ENCODE data around the gene POP4.
"Not testable (repeated sequence)": the region's sequence is repeated elsewhere in the genome, so short reads cannot be mapped to it uniquely, and the experiment has no call there.

The POP4 gene, protein sequence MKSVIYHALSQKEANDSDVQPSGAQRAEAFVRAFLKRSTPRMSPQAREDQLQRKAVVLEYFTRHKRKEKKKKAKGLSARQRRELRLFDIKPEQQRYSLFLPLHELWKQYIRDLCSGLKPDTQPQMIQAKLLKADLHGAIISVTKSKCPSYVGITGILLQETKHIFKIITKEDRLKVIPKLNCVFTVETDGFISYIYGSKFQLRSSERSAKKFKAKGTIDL

DNA sequence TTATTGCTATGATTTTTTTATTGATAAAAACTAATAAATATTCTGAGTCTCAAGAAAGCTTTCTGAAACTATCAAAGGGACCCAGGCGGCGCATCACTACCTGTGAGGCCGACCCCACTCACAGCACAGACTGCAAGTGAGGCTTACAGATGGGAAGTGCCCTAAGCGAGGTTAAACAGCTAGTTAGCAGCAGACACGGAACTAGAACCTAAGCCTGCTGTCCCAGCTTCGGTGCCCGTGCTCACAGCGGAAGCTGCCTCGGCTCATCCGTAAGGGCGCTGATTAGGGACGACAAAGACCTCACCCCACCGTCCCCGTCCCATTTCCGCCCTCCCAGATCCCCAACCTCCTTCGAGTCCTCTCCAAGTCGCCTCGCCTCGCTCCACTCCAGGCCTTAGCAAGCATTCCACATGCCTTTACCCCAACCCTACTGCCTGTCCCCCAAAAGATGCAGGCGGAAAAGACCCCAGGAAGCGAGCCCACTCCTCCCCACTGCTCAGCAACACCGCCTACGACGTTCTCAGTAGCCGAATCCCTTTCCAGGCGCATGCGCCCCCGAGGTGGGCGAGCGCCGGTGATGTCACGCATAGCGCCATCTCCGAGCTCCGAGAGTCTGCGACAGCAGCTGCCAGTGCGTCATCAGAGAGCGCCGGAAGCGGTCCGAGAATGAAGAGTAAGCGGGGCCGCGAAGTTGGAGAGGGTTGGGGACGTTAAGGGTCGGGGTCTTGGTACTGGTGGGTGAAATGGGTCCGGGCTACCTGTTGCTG, at the start of gene POP4:
POP4 (plus strand) TSS at position 631 of the 767 bp plus-strand sequence; CDS start at position 667, 36 bp downstream.
- peak within 1 kb of the TSS; percentile 84 for H3K4me3 ChIP-seq (ENCODE audit: low read depth, low read length)
- TF ChIP-seq, protein P1, sequence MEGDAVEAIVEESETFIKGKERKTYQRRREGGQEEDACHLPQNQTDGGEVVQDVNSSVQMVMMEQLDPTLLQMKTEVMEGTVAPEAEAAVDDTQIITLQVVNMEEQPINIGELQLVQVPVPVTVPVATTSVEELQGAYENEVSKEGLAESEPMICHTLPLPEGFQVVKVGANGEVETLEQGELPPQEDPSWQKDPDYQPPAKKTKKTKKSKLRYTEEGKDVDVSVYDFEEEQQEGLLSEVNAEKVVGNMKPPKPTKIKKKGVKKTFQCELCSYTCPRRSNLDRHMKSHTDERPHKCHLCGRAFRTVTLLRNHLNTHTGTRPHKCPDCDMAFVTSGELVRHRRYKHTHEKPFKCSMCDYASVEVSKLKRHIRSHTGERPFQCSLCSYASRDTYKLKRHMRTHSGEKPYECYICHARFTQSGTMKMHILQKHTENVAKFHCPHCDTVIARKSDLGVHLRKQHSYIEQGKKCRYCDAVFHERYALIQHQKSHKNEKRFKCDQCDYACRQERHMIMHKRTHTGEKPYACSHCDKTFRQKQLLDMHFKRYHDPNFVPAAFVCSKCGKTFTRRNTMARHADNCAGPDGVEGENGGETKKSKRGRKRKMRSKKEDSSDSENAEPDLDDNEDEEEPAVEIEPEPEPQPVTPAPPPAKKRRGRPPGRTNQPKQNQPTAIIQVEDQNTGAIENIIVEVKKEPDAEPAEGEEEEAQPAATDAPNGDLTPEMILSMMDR (IDR thresholded peaks at IDR 0.05; ENCODE audit: low read depth, low read length, missing control alignments) = no peak
- peak; percentile 89 for DNase-seq (ENCODE audit: low read depth)

- DNase-seq (ENCODE audit: low read depth); H3K4me3 ChIP-seq (ENCODE audit: low read depth, low read length): not testable (repeated sequence)
These were observed 47.0 kb upstream of the POP4 start for GRCh38 chr19:29559110-29559509.

DNA sequence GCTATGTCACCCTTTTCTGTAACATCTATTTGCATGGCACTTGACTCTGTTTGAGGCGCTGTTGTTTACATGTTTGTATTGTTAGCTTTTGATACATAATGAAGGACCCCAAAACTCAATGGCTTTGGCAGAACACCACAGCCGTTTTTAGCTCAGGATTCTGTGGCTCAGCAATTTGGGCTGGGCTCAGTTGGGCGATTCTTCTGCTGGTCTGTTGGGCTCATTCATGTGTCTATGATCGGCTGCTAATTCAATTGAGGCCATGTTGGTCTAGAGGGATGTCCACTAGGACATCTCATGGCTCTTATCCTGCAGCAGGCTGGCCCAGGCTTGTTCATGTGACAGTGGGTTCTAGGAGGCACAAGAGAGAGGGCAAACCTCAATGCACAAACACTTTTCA, 46.3 kb upstream of the POP4 start:
- TF ChIP-seq, protein P1 (IDR thresholded peaks at IDR 0.05; ENCODE audit: low read depth, low read length, missing control alignments) = no peak
- H3K4me3 ChIP-seq (ENCODE audit: low read depth, low read length) = no peak overlapping the region
- DNase-seq (ENCODE audit: low read depth) = no peak

DNA sequence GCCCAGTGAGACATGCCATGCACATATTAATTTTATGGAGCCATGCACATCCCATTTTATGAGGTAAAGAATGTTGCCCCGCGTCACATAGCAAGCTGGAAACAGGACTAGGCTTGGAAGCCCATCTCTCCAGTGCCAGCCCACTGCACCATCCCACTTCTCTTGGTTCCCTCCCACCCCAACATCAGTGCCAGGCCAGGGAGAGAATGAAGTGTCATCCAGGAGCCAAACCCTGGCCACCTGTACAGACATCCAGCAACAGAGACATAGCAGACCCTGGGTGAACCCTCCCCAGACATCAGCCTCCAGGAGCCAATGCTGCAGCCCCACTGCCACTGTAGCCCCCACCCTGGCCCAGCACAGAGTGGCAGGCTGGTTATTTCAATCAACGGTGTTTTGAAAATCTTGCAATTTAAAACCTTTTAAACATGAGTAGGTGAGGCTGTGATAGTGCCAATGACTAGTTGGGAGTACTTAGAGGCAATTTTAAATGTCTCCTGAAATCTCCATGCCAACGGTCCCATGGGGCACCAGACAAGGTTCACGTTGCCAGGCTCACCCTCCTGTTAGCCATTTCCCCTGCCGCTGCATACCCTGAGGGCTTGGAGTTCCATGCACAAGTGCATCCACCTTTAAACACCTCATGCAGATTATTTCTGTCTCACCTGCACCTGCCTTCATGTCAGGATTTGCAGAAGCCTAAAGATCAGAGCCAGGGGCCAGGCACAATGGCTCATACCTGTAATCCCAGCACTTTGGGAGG, 45.6 kb upstream of the POP4 start:
- TF ChIP-seq, protein P1 (IDR thresholded peaks at IDR 0.05; ENCODE audit: low read depth, low read length, missing control alignments) = no peak
- no peak for DNase-seq (ENCODE audit: low read depth)
- H3K4me3 ChIP-seq (ENCODE audit: low read depth, low read length) = no peak overlapping the region

- no peak for DNase-seq (ENCODE audit: low read depth)
- no peak overlapping the region for H3K4me3 ChIP-seq (ENCODE audit: low read depth, low read length)
- TF ChIP-seq, protein P1 (IDR thresholded peaks at IDR 0.05; ENCODE audit: low read depth, low read length, missing control alignments) = no peak
These were observed 44.5 kb upstream of the POP4 start for GRCh38 chr19:29561601-29562000.

- no peak for DNase-seq (ENCODE audit: low read depth)
- TF ChIP-seq, protein P1 (IDR thresholded peaks at IDR 0.05; ENCODE audit: low read depth, low read length, missing control alignments) = no peak
- no peak overlapping the region for H3K4me3 ChIP-seq (ENCODE audit: low read depth, low read length)
These were observed 43.5 kb upstream of the POP4 start for GRCh38 chr19:29562299-29563297.
